ENCODE results near the gene BYSL. TPM values are rescaled to one million over a fixed set of nuclear protein-coding genes. Genes with fewer than 3 reads are reported as not detected.
"Not testable (repeated sequence)": the region's sequence is repeated elsewhere in the genome, so short reads cannot be mapped to it uniquely, and the experiment has no call there.

The BYSL gene
- polyA plus RNA-seq, 1 donor, result 36.7 TPM

GRCh38 chr6:41942882-41943281 lies 21.6 kb downstream of the BYSL start:
- DNase-seq, result not testable (repeated sequence)

- no peak for DNase-seq
These were observed 22.2 kb downstream of the BYSL start for GRCh38 chr6:41943456-41943855.

GRCh38 chr6:41947581-41948220 lies 26.4 kb downstream of the BYSL start:
- no peak for DNase-seq

DNA sequence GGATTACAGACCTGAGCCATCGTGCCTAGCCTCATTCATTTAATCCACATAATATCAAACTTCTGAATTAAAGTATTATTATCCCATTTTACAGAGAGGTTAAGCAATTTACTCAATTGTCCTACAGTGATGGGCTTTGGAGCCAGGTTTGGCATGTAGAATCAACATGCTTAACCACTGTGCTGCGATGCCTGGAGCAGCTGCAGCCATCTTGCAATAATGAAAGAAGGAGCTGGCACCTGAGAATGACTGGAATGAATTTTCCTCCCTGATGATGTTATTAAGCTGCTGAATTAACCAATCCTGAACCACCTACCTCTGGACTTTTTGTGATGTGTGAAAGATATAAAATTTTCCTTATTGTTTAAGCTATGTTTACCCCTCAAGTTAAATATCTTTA lies 33.4 kb downstream of the BYSL start:
- no peak for DNase-seq

DNA sequence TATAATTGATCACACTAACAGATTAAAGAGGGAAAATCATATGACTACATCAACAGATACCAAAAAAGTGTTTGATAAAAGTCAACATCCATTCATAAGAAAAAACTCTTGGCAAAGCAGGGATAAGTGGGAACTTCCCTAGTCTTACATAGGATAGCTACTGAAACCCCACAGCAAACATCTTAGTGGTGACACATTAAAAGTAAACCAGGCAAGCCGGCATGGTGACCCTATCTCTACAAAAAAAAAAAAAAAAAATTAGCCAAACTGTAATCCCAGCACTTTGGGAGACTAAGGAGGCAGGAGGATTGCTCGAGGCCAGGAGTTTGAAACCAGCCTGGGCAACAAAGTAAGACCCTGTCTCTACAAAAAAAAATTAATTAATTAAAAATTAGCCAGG lies 34.1 kb downstream of the BYSL start:
- DNase-seq, result no peak

- no peak for DNase-seq
These were observed 35.8 kb downstream of the BYSL start for GRCh38 chr6:41957117-41957516.

DNA sequence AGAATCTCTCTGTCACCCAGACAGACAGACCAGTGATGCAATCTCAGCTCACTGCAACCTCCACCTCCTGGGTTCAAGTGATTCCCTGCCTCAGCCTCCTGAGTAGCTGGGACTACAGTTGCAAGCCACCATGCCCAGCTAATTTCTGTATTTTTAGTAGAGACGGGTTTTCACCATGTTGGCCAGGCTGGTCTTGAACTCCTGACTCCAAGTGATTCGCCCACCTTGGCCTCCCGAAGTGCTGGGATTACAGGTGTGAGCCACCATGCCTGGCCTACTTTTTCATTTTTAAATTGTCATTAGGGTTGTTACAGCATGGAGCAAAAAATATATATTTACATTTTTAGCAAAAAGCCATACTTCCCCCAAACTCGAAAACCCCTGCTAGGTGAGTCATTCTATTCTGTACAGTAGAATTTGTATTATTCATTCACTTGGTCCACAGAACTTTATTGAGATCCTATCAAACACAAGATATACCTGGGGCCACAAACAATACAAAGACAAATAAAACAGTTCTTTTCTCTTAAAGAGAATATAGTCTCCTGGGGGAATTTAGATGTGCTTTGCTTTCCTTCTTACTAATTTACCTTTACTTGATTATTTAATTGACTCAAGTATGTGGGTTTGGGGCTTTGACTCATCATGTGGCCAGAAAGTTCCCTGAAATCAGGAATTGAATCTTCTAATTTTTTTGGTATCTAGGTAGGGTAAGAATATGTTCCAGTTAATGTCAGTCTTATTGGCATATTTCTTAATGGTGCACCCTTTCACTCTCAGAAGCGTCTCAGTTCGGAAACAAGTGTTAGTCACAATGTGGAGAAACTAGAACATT lies 36.9 kb downstream of the BYSL start:
- no peak for DNase-seq

DNA sequence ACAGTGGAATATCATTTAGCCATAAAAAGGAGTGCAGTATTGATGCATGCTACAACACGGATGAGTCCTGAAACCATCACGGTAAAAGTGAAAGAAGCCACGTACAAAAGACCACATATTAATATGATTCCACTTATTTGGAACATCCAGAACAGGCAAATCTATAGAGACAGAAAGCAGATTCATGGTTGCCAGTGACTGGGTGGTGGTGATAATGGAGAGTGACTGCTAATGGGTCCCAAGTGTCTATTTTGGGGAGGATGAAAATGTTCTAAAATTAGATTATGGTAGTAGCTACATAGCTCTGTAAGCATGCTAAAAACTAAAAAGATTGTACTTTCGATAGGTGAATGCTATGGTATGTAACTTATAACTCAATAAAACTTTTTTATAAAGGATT lies 38.7 kb downstream of the BYSL start:
- DNase-seq, result no peak

- DNase-seq, result no peak
These were observed 42.1 kb downstream of the BYSL start for GRCh38 chr6:41963371-41963770.

GRCh38 chr6:41964201-41964887 lies 43.0 kb downstream of the BYSL start:
- no peak for DNase-seq

DNA sequence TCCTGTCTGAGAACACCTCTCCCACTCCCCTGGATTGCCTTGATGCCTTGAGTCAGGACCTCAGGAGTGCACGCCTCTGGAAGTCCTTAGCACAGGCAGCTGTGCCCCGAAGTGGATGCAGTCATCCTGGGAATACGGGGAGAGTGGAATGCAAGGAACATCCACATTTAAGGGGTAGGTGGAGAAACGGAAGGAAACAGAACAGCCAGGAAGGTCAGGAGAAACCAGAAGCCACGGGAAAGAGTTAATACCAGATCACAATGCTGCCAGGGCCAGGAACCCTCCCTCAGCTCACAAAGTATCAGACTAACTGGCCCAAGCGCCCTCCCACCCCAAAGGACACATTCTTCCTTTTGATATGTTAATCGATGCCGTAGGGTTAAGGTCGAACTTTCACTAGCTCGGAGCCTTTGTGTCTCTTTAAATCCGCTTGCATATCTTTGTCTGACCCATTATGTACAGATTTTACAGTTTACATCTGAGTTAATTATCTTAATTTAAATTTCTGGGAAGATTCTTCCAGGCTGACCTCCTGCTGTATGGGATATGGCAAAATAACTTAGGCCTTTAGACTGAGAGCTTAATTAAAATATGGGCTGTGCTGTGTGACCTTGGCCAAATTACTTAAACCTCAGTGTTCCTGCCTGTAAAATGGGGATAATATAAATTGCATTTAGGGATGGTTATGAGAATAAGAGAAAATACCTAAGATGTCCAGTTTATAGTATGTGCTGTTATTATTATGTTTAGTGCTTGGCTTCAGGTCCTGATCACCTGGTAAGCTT lies 44.3 kb downstream of the BYSL start:
- DNase-seq, result no peak

- DNase-seq, result no peak
These were observed 45.1 kb downstream of the BYSL start for GRCh38 chr6:41966214-41966920.

DNA sequence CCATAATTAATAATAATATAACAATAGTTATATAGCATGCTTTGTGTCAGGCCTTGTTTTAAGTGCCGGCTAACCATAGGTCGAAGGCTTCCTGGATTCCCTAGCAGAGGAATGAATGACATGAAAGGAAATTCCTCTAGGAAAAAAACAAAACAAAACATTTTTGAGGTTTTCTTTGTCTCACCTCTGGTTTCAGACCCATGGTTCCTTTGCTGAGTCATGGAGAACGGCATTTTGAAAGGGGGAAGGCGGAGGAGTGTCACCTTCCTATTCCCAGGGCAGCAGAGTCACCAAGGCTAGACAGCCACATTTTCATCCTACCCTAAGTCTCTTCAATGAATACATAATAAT lies 45.6 kb downstream of the BYSL start:
- no peak for DNase-seq

DNA sequence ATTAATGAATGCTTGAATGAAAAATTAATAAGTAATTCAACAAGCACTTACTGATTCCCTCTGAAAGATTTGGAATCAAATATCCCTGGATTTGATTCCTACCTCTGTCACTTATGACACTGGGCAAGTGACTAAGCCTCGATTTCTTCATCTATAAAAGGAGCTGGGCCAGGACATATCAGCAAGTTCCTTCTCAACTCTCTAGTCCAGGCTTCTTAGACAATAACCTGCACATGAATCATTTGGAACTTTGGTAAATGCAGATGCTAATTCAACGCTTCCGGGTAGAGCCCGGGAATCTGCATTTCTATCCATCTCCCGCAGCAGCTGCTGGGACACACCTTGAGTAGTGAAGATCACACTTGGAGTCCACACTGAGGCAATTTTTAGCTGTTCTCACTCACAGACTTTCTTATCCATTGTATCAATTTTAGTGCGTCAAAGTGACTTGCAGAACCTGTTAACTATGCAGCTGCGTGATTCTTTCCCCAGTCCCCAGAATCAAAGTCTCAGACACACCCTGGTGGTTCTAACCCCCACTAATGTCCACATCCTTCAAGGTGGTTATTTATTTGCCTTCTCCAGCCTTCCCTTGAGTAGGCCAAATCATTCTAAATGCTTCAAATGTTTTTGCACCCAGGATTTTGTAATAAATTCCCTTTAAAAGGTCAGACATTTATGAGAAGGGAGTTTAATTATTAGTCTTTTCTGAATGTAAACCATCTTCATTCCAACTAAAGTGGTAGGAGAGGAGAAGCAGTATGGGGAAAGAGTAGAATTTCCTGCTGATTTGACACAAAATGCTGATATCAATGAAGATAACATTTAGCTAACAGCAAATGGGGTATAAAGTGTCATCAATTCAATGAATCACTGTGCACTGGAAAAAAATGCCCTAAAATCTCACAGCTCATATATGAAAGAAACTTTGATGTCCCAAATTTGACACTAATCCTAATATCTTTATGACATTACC lies 46.3 kb downstream of the BYSL start:
- DNase-seq, result no peak

DNA sequence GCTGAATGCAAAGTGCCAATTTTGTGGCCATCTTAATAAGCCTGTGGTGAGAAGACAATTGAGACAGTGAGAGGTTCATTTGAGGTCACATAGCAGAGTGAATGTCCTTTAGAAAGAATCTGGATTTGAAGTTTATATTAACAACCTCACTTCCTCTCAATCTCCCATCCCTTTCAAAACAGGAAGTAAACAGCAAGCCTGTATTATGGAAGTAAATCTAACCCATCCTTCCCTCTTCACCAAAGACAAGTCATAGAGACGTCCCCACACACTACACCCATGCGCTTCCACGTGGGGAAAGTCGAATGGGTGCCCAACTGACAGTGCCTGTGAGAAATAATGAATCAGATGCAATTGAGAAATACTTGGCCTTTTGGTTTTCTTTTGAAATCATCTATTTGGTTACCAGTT lies 49.1 kb downstream of the BYSL start:
- peak; percentile 4 for DNase-seq

DNA sequence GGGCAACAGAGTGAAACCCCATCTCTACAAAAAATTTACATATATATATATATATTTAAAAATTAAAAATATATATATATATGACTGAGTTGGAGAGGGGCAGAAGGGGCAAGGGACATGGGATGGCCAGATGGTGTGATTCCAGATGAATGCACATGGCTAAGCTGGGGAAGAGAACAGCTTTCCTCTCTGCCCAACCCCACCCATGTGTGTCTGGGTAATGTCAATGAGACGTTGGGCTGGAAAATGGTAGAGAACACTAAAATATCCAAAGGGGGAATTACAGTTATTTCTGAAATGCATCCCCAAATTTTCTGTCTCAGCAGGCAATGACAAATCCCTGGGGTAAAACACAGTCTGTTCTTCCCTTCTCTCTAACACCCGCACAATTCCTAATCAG lies 51.5 kb downstream of the BYSL start:
- DNase-seq, result no peak

DNA sequence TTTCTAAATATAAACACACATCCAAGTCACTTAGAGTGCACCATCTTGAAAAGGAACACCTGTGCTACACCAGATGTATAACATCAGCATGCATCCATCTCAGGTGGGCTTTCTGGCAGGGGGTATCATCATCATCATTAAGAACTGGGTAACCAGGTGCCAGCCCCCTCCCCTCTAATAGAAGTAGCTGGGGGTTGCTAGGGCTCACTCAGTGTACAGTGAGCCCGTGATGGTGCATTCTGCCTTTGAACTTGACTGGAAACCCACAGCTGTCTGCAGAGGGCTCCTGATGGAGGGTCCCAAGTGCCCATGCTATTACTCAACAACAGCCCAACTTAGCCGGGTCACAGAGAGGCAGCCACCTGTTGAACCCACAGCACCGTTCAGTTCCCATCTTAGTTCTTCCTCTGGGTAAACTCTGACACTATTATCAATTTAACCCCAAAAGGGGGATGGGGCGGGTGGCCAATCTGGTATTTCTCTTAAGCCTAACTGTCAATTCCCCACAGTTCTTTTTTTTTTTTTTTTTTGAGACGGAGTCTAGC lies 53.1 kb downstream of the BYSL start:
- DNase-seq, result no peak

GRCh38 chr6:41975276-41975675 lies 54.0 kb downstream of the BYSL start:
- no peak for DNase-seq

DNA sequence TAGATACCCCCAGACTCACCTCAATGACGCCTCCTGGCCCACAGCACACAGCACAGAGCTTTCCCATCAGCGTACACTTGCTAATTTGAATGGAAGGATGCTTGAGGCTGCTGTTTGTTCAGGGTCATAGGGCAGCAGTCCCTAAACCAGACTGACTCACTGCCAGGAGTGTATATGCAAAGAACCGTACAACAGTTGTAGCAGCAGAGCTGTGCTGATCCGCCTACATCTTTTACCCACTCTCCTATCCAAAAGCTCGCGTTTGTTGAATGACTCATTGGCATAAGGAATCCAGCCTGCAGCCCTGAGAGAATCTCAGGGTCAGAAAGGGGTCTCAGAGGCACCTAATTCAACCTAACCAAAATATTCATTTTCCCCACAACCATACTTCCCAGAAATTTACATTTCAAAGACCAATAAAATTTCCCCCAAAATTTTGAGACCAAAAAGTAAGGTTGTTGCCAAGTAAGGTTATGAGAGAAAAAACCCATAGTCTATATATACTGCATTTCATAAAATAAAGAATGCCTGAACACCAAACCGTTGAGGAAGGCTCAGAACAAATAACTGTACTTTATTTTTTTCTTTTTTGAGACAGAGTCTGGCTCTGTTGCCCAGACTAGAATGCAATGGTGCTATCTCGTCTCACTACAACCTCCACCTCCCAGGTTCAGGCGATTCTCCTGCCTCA lies 55.6 kb downstream of the BYSL start:
- DNase-seq, result no peak

Measured in hindlimb muscle (tissue), 1 donor.